ENCODE results near the gene SERPINB7. TPM values are rescaled to one million over a fixed set of nuclear protein-coding genes. Genes with fewer than 3 reads are reported as not detected.

SERPINB7 gene
- total RNA-seq, 1 donor from 2014 or later, result not detected

DNA sequence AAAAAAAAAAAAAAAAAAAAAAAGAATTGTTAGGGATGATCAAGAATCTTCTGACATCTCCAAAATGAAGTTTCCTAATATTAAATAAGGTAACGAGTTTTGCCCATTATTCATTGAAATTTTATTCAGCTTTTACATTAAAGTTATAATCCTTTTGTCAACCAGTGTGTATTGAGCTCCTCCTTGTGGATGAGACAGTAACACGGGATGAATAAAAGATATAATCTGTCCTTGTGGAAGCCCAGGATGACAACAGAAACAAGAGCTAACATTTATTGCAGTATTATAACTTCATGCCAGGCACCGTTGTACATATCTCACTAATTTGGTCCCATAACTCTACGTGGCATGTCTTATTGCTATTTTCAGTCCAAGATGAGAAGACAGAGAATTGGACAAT, 33.4 kb upstream of the SERPINB7 start:
- H3K36me3 ChIP-seq, result no peaks in the 10 kb centered on the region
- no peak overlapping the region for H3K27ac ChIP-seq
- no peak overlapping the region for H3K4me3 ChIP-seq
- no peak for DNase-seq (ENCODE audit: low spot score in 2 of 2)
- H3K9me3 ChIP-seq, result no peaks in the 10 kb centered on the region
- no peaks in the 10 kb centered on the region for H3K27me3 ChIP-seq
- intact Hi-C loops (cut with DNase I), result no loop called here
- TF ChIP-seq, protein P1, sequence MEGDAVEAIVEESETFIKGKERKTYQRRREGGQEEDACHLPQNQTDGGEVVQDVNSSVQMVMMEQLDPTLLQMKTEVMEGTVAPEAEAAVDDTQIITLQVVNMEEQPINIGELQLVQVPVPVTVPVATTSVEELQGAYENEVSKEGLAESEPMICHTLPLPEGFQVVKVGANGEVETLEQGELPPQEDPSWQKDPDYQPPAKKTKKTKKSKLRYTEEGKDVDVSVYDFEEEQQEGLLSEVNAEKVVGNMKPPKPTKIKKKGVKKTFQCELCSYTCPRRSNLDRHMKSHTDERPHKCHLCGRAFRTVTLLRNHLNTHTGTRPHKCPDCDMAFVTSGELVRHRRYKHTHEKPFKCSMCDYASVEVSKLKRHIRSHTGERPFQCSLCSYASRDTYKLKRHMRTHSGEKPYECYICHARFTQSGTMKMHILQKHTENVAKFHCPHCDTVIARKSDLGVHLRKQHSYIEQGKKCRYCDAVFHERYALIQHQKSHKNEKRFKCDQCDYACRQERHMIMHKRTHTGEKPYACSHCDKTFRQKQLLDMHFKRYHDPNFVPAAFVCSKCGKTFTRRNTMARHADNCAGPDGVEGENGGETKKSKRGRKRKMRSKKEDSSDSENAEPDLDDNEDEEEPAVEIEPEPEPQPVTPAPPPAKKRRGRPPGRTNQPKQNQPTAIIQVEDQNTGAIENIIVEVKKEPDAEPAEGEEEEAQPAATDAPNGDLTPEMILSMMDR (IDR thresholded peaks at IDR 0.05), result no peak
- H3K4me1 ChIP-seq, result no peaks in the 10 kb centered on the region

DNA sequence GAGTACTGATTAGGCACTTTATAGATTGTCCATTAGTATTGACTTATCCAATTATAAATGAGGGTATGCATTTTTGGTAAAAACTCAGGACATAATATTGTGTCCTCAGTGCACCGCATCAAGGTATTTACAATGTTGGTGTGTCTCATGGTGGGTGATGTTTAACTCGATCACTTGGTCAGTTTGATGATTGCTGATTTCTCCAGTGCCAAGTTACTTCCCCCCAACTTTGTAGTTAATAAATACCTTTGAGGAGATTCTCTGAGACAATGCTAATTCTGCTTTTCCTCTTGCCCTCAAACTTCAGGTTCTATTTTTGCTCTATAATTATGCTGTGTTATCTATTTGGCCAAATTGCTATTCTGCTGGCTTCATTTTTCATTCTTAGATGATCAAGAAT, 28.2 kb upstream of the SERPINB7 start:
- Histone ChIP-seq H3K36me3 (no peaks in the 10 kb centered on the region), H3K27ac (no peak overlapping the region), H3K4me1 (no peaks in the 10 kb centered on the region), H3K27me3 (no peaks in the 10 kb centered on the region), H3K9me3 (no peaks in the 10 kb centered on the region), H3K4me3 (no peak overlapping the region)
- DNase-seq (ENCODE audit: low spot score in 2 of 2), result no peak
- intact Hi-C loops (cut with DNase I), result no loop called here
- TF ChIP-seq, protein P1 (IDR thresholded peaks at IDR 0.05), result no peak

DNA sequence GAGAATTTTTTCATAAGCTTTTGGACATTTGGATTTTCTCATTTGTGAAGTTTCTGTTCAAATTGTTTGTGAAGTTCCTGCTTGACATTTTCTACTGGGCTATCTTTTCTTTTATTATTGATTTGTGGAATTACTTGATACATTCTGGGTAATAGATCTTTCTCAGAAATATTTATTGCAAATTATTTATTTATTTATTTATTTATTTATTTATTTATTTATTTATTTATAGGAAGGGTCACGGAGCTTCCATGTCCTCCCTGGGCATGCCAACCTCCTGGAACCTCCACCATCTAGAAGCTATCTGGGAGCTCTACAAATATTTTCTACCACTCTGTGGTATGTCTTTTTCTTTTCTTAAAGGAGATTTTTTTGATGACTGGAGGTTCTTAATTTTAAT, 25.7 kb upstream of the SERPINB7 start:
- DNase-seq (ENCODE audit: low spot score in 2 of 2), result no peak
- no peaks in the 10 kb centered on the region for H3K27me3 ChIP-seq
- no peak overlapping the region for H3K27ac ChIP-seq
- TF ChIP-seq, protein P1 (IDR thresholded peaks at IDR 0.05), result no peak
- intact Hi-C loops (cut with DNase I), result no loop called here
- H3K4me1 ChIP-seq, result no peaks in the 10 kb centered on the region
- no peaks in the 10 kb centered on the region for H3K36me3 ChIP-seq
- H3K9me3 ChIP-seq, result no peaks in the 10 kb centered on the region
- H3K4me3 ChIP-seq, result no peak overlapping the region

DNA sequence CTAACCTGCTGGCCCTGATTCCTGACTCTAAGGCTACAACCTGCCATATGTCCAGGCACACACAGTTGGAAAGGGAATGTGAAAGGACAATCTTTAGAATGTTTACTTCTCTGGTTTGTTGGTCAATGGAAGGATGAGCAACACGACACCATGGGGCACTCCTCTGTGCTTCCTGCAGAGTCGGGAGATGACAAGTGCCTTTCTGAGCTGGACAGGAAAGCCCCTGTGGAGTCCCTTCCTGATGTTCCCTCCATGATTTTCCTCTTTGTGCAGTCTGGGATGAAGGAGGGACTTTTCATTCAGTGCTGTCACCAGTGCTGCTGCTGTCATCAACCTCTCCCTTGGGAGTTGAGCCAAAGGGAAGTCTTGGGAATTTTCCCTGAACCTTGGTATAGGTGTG, 22.6 kb upstream of the SERPINB7 start:
- H3K27me3 ChIP-seq, result no peaks in the 10 kb centered on the region
- no peaks in the 10 kb centered on the region for H3K4me1 ChIP-seq
- TF ChIP-seq, protein P1 (IDR thresholded peaks at IDR 0.05), result no peak
- H3K36me3 ChIP-seq, result no peaks in the 10 kb centered on the region
- no peak overlapping the region for H3K27ac ChIP-seq
- H3K9me3 ChIP-seq, result no peaks in the 10 kb centered on the region
- H3K4me3 ChIP-seq, result no peak overlapping the region
- DNase-seq (ENCODE audit: low spot score in 2 of 2), result no peak
- intact Hi-C loops (cut with DNase I), result no loop called here

DNA sequence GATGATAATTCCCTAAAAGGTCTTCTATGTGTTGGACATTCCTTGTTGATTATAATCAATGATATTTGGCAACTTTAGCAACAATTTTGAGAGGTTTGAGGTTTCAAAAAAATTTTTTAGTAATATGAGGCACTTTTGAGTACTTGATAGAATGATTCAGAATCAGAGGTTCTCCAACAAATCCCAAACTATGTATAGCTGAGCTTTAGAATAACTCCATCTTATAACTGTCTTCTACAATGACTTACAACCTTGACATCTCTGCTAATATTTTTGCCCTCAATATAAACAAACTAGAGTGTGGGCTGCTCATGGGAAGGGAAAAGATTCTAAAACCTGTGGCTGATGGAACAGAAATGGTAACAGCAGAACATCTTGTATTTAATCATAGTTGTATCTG, 21.5 kb upstream of the SERPINB7 start:
- no peak for DNase-seq (ENCODE audit: low spot score in 2 of 2)
- H3K27ac ChIP-seq, result no peak overlapping the region
- H3K27me3 ChIP-seq, result no peaks in the 10 kb centered on the region
- H3K36me3 ChIP-seq, result no peaks in the 10 kb centered on the region
- H3K4me3 ChIP-seq, result no peak overlapping the region
- TF ChIP-seq, protein P1 (IDR thresholded peaks at IDR 0.05), result no peak
- no peaks in the 10 kb centered on the region for H3K4me1 ChIP-seq
- H3K9me3 ChIP-seq, result no peaks in the 10 kb centered on the region
- intact Hi-C loops (cut with DNase I), result no loop called here

DNA sequence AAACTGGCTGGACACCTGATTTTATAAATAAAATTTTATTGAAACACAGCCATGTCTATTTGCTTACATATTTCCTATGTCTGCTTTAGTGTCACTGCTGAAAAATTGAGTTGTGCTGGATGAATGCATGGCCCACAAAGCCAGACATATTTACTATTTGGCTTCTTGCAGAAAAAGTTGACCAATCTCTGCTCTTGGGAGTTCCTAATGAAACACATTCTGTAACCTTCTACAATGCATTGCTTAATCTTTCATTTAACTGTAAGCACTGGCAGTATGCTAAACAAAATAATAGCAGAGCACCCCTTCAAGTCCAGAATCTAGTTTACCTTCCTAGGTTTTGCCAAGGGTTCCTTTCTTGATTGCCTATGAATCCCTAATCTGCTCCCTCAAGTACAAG, 17.7 kb upstream of the SERPINB7 start:
- TF ChIP-seq, protein P1 (IDR thresholded peaks at IDR 0.05), result no peak
- no peak overlapping the region for H3K27ac ChIP-seq
- H3K9me3 ChIP-seq, result peaks cover 0 to 10% of the 10 kb centered on the region in 2 donors
- DNase-seq (ENCODE audit: low spot score in 2 of 2), result no peak
- H3K4me1 ChIP-seq, result no peaks in the 10 kb centered on the region
- no peaks in the 10 kb centered on the region for H3K27me3 ChIP-seq
- H3K36me3 ChIP-seq, result no peaks in the 10 kb centered on the region
- H3K4me3 ChIP-seq, result no peak overlapping the region
- intact Hi-C loops (cut with DNase I), result no loop called here

All from ascending aorta (tissue), 2 donors.